ENCODE measurements around the gene IL20RA. TPM values are rescaled to one million over a fixed set of nuclear protein-coding genes. Genes with fewer than 3 reads are reported as not detected.

The IL20RA gene
- total RNA-seq, 2 experiments from 2014 or later = not detected

DNA sequence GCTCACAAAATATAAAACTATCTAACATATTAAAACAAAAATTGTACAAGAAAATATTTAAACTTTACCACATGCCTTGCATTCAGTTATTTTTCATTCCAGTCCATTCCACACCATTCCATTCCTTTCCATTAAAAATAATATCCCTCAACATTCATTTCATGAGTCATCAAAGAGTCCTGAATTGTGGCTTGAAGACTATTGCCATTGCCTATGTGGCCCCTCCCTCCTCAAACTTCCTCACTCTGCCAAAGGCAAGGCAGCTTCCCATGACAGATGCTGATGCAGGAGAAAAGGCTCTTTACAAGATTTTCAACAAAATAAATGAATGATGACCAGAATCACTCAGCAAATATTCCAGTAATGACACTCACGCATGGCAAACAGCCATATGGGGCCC, 31.7 kb downstream of the IL20RA start:
- POLR2A ChIA-PET = no interaction called here
- CTCF ChIA-PET = interaction anchor here (0.6 kb wide), 1 partner anchor 1505 kb away, joined by 3 read pairs; no protein-coding TSS in a partner anchor

DNA sequence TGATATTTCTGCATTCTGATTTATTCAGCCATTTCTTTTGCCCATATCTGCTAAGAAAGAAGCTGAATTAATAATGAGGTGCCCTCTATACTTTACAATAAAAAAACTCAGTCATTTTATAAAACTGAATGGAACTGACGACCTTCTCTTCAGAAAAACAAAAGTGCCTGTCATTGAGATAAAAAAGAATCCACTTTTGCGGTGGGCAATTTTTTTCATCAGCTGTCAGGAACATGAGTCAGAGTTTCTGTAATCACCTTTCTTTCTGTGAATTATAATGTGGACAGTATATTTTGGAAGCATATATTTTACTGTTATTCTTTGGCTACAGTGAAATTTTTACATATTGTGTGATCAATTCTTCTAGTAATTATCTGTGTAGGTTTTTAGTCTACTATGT, 33.4 kb downstream of the IL20RA start:
- ChIA-PET POLR2A (no interaction called here), CTCF (no interaction called here)

DNA sequence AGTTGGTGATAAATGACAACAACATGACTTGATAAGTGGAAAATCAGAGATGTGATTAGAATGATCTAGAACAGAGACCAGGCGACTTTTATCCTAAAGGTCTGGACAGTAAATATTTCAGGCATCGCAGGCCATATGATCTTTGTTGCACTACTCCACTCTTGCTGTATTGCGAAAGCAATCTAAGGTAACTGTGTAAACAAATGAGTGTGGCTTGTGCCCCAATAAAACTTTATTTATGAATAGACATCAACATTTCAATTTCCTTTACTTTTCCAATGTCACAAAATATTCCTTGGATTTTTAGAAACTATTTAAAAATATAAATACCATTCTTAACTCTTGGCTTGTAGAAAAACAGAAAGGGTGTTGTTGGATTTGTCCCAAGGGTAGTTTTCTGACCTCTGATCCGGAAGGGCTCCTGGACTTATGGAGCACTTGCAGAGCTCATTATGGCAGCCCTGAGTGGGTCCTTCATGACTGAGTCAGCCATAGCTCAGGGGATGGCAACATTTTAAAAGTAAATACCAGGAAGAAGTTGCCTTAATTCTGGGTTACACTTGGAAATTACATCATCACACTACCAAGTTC, 34.5 kb downstream of the IL20RA start:
- POLR2A ChIA-PET = no interaction called here
- CTCF ChIA-PET = no interaction called here

DNA sequence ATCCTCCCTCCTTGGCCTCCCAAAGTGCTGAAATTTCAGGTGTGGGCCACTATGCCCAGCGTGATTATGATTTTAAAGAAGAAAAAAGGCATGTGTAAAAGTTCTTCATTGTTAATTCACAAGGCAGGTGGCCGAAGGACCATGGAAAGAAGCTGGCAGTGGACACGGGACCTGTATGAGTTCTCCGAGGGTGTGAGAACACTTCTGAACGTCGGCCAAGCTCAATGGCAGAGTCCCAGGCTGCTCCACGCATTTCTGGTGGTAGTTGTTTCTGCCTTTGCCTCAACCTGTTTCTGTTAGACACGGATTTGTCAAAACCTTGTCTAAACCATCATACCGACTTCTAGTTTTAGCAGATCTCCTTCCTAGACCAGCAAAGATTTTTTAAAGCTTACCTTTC, 36.6 kb downstream of the IL20RA start:
- ChIA-PET POLR2A (no interaction called here), CTCF (interaction anchor here (1.0 kb wide), 1 partner anchor 40 kb away, joined by 3 read pairs; no protein-coding TSS in a partner anchor)

DNA sequence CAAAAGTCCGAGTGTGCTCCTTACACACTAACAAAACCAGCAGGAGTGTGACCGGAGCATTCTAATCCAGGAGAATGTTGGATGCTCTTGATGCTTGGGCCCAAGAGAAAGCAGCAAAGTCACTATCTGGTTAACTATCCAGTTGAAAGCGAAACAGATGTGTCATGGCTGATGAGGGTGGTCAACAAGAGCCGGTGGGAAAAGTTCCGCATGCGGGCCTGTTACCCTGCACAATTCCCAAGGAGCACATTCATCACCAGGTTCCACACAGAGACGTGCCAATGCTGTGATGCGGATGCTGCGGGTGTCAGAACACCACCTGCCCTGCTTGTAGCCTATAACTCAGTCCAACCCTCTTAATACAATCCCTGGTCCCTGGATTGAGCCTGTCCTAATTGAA, 38.7 kb downstream of the IL20RA start:
- ChIA-PET CTCF (no interaction called here), POLR2A (no interaction called here)

DNA sequence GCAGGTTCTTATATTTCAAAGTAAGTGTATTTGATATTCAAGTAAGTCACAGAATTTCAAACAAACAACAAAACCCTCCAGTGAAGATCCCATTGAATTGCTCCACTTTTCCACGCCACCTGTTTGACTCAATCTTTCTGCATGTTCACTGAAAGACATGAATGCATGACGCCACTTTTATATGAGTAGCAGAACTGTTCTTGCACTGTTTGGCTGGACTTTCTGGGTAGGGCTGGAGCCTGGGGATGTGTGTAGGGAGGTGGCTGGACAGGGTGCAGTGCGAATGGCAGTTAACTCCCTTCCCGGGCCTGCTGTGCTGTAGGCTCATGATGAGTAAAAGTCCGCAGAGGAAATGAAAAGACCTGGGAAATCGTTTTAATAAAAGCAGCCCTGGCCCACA, 39.7 kb downstream of the IL20RA start:
- ChIA-PET POLR2A (no interaction called here), CTCF (no interaction called here)

DNA sequence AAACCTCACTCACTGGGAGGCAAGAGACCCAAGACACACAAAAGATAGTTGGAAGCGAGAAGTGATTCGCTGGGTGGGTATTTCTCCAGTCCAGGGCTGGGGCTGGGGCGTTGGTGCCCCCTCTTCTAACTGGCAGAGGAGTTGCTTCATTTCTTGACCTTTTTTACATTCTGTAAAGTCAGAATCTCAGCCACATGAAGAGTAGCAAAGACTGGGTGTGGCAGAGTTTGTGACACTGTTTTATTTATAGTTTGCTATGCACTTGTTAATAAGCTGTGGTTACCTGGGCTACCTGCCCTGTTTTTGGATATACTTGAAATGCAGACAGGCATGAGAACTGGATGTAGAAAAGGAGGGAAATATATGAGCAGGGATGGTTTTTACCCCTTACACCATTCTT, 42.3 kb downstream of the IL20RA start:
- ChIA-PET CTCF (no interaction called here), POLR2A (no interaction called here)

DNA sequence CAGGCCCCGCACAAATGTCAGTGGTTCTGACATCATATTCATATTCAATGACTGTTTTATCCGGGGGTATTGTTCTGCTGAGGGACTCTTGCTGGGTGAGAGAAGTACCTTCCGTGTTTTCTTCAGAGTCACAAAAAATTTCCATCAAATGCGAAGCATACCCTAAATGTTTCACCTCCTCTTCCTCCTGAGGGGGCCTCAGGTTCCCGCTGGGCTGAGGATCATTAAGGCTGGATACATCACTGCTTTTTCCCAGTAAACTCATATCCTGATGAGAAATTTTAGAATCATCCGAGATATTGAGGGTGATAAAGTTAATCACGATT, 42.8 kb downstream of the IL20RA start:
- ChIA-PET POLR2A (no interaction called here), CTCF (no interaction called here)

DNA sequence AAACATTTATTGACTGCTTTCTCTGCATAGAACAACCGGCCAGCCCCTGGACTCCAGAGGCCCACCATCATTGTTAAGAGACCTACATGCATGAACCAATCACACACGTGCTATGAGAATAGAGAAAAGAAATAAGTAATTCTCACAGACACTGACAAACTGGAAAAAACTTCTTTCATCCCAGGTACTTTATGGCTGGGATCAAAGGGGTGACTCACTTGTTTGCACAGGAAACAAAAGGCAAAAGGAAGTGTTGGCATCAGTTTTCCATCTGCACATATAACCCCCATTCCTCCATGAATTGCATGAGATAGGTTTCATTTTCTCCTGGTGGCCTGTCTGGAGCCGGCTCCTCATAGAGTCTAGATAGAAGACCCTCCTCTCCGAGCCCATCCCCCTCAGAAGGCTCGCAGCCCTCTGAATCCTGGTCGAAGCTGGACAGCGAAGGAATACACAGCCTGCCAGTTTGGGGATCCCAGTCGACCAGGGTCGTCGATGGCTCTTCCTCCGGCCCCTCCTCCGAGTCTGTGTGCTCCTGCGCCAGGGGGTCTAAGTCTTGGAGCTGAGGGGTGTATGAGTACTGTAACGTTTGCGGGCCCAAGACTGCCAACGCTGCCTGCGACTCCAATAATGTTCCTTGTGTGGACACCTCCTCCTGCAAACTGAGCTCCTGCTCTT, 43.3 kb downstream of the IL20RA start:
- POLR2A ChIA-PET = no interaction called here
- CTCF ChIA-PET = no interaction called here

DNA sequence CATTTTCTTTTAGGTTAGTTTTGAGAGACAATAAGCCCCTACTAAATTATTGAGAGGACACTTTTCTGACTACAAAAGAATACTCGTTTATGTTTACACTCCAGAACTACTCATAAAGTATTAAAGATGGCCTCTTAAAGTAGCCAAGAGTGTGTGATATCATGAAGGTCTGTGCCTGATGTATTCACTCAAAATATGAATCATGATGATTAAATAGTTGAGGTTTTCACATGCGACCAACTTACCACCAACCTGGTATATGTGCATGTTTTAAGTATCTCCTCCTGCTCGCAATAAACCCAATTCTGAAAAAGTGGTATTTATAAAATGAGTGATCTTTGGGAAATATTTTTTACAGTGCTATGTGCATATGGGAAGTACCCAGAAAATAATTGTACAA, 43.9 kb downstream of the IL20RA start:
- ChIA-PET POLR2A (no interaction called here), CTCF (no interaction called here)

DNA sequence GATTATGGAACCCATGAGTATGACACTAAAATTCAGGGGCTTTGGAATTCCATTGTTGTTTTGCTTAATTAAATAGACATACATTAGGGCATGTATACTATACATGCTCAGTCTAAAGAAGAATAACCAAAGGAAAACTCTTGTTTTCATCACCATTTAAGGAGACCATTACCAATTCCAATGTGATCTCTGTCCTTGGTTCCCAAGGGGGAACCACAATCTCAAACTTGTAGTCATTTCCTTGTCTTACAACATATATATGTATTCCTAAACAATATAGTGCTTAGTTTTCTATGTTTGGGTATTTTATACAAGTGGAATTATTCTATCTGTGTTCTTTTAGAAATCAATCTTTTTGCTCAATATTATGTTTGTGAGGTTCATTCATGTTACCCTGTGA, 49.2 kb downstream of the IL20RA start:
- CTCF ChIA-PET = no interaction called here
- POLR2A ChIA-PET = no interaction called here

DNA sequence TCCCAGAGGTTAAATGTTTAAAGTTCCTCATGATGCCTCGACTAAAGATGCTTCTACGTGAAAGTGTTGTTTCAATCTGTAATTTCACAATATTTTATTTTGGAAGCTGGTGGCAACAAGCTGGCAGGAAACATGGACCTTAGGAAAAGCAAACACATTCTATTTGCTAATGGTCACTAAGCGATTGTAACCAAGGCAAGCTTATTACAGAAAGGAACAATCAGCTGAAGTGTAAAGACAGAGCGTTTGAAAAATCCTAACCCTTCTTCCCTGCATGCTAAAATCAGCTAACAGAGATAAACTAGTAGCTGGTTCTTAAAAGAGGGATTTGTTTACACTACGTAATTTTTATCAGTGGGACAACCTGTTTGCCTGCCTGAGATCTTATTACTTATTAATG, 50.0 kb downstream of the IL20RA start:
- CTCF ChIA-PET = no interaction called here
- POLR2A ChIA-PET = no interaction called here

DNA sequence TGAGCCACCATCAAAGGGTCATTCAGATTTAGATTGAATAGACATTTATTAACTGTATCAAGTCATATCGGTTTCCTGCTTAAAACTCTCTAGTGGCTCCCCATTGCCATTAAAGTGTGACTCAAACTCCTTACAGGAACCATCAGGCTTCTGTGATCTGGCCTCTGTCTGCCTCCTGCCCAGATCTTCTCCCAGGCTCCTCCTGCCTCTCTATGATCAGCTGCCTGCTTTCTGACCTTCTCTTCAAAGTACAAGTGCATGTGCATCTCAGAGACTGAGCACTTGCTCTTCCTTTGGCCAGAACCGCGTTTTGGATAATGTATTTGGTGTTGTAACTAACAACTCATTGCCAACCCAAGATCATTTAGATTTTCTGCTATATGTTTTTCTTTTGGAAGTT, 52.7 kb downstream of the IL20RA start:
- ChIA-PET POLR2A (no interaction called here), CTCF (no interaction called here)

DNA sequence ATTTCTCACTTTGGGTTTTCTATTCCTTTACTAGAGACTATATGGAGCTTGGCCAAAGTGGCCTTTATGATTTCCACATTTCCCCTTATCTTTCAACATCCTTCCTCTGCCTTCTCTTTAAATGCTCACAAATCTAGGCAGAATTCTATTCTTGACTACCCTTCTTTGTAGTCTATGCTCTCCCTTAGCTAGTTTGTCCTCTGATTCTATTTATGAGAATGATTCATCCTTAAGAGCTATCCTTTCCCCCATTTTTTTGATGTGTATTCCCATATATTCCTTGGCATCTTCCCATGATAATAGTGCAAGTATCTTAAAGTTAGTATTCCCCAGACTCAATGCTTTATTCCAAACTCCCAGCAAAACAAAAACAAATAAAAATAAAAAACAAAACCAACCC, 53.1 kb downstream of the IL20RA start:
- ChIA-PET POLR2A (no interaction called here), CTCF (no interaction called here)

DNA sequence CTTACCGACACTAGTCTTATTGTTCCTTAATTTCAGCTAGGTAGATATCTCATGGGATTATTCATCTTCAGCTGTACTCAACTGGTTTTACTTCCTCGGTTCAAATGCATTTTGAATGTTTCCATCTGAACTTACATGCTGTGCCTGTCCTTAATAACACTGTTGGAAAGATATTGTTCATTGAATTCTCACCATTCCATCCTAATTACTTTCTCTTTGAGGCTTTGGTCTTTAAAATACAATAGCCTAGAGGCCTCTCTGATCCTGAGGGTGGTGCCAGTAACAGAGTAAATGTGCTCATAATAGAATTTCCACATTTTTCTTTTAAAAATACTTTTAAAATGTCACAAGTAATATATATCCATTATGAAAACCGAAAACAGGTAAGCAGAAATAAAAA, 54.0 kb downstream of the IL20RA start:
- ChIA-PET CTCF (interaction anchor here (1.2 kb wide), 1 partner anchor 145 kb away, joined by 3 read pairs; no protein-coding TSS in a partner anchor), POLR2A (no interaction called here)

DNA sequence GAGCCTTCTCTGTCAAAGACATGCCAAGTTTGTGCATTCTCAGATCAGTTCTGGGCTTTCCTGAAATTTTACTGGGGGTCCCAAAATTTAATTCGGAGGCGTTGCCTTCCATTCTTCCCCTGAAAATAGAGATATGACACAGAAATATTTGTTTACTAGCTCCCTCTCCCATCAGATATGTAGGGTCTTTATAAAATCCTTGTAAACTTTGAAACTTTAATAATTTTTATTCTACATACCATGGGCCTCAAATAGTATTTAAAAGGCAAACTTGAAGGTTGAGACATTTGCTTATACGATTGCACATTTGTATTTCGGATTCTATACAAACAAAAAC, 54.6 kb downstream of the IL20RA start:
- ChIA-PET CTCF (interaction anchor here (1.2 kb wide), 1 partner anchor 144 kb away, joined by 3 read pairs; no protein-coding TSS in a partner anchor), POLR2A (interaction anchor here (0.5 kb wide), 1 partner anchor 37 kb away, joined by 3 read pairs; no protein-coding TSS in a partner anchor)

DNA sequence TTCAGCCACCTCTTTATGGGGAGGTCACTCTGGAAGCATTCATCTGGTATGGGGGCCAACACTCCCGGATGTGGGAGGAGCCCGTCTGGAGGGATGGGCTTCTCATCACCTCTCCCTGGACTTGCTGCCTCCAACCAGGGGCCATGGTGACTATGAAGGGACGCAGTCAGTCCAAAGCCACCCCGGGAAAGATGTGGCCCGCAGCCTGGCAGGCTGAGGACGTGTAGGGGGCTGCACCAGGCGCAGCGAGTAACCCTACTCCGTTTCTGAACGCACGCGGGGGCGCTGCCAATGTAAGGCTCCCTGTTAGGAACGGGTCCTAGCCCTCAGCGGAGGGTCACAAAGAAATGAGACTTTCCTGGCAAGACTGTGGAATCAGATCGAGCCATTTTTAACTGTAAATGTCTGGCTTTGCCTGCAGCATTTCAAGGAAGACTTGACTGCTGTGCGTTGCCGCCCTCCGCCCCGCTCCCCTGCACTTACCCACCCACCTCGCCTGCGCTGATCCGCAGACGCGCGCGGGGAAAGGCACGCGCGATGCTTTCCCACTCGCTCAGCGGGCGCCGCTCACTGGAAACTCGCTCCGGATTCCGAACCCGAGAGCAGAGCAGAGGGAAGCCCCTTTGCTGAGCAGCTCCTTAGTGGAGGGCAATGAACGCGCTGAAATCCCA, 55.1 kb downstream of the IL20RA start:
- POLR2A ChIA-PET = interaction anchor here (0.5 kb wide), 1 partner anchor 38 kb away, joined by 3 read pairs; no protein-coding TSS in a partner anchor
- CTCF ChIA-PET = interaction anchor here (1.2 kb wide), 1 partner anchor 144 kb away, joined by 3 read pairs; no protein-coding TSS in a partner anchor

DNA sequence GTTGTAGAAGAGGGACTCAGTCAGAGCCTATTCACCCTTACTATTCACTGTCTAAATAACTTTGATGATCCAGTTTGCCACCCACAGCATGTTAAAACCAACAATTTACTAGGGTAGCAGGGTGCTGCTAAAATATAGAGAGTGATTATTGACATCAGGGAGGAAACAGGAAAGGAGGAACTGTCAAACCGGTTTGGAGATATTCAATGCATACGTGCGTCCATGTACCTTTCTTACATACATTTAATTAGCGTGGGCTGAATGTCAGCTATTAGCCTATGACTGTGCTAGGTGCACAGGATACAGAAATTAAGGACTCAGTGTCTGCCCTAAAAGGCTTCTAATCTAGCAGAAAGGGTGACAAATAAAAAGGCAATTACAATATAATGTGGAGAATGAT, 57.2 kb downstream of the IL20RA start:
- POLR2A ChIA-PET = no interaction called here
- CTCF ChIA-PET = no interaction called here

DNA sequence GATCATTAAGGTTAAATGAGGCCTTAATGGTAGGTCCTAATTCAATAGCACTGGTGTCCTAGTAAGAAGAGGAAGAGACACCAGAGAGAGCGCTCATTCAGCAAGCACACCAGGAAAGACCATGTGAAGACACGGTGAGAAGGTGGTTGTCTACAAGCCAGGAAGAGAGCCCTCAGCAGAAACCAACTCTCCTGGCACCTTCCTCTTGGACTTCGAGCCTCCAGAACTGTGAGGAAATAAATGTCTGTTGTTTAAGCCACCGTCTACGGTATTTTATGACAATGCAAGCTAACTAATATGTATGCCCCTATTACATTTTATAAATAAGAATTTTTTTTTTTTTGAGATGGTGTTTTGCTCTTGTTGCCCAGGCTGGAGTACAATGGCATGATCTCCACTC, 59.3 kb downstream of the IL20RA start:
- ChIA-PET POLR2A (no interaction called here), CTCF (no interaction called here)

DNA sequence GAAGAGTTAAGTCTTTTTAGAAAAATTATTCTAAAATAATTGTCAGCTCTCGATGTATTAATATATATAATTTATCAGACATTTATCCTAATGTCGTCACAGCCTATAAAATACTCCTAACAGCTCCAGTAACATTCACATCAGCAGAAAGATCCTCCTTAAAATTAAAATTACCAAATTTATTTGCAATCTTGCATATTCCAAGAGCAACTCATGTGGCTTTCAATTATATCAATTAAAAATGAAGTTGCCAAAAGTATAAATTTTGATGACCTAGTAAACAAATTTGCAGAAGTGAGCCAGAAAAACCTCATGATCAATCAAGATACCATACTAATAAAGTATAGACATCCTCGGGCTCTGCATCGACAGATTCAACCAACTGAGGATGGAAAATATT, 60.2 kb downstream of the IL20RA start:
- ChIA-PET POLR2A (no interaction called here), CTCF (no interaction called here)

DNA sequence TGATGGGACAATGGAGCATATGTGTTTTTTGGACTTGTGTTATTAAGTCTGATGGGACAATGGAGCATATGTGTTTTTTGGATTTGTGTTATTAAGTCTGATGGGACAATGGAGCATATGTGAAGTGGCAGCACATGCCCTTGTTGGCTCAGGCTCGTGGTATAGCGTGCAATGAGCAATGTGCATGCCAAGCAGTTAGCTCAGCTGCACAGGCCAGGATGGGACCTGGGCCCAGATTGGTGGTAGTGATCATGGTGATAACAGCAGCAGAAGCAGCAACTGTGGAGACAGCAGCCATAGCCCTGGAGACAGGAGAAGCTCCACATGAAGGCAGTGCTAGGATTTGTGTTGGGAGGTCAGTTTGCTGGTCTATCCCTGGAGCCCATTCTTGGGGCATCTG, 61.1 kb downstream of the IL20RA start:
- ChIA-PET POLR2A (no interaction called here), CTCF (interaction anchor here (1.1 kb wide), 1 partner anchor 87 kb away, joined by 3 read pairs; no protein-coding TSS in a partner anchor)

DNA sequence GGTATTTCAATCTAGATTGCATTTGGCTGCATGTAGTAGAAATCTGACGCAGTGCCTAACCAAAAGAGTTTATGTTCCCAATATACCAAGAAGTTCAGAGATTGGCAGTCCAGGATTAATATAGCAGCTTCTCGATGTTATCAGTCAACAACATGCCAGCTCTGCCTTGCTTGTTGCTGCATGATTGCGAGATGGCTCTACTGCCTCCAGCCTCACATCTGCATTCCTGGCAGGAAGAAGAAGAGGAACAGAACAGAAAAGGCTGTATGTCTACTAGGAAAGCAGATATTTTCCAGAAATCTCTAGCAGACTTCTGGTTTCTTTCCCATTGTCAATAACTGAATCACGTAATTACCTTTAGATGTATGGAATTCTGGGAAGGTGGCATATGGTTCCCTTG, 61.8 kb downstream of the IL20RA start:
- ChIA-PET CTCF (interaction anchor here (1.1 kb wide), 1 partner anchor 86 kb away, joined by 3 read pairs; no protein-coding TSS in a partner anchor), POLR2A (no interaction called here)

All from activated CD8-positive, alpha-beta memory T cell treated with anti-CD3 and anti-CD28 coated beads for 36 hours (primary cell).